Skeletal muscle tissue (tissue), 4 donors: Measurements from ENCODE around the gene EIF4G3. TPM values are rescaled to one million over a fixed set of nuclear protein-coding genes. Genes with fewer than 3 reads are reported as not detected.
"Not testable (repeated sequence)": the region's sequence is repeated elsewhere in the genome, so short reads cannot be mapped to it uniquely, and the experiment has no call there.

Source experiments
- H3K27ac ChIP-seq: one replicate; pipeline ENCODE4 v1.7.0; 2013; ENCODE audit warnings: mild to moderate bottlenecking, low read depth, low read length, inconsistent platforms
- H3K27me3 ChIP-seq, 3 donors: one replicate each; pipeline ENCODE4 v1.7.0; 2013; ENCODE audit warnings: low read length in 3 of 3; ENCODE audit not compliant: control insufficient read depth in 3 of 3, insufficient read depth in 3 of 3
- H3K36me3 ChIP-seq, 3 donors: one replicate each; pipeline ENCODE4 v1.7.0; 2013; ENCODE audit warnings: low read length in 3 of 3; ENCODE audit not compliant: control insufficient read depth in 3 of 3, insufficient read depth in 3 of 3
- H3K4me1 ChIP-seq, 3 donors: one replicate each; pipeline ENCODE4 v1.7.0; 2013; ENCODE audit warnings: low read length in 3 of 3, mild to moderate bottlenecking in 3 of 3; ENCODE audit not compliant: control insufficient read depth in 3 of 3, insufficient read depth in 3 of 3
- H3K4me3 ChIP-seq, 3 donors: one replicate each; pipeline ENCODE4 v1.7.0; 2013; ENCODE audit warnings: low read length in 3 of 3
- H3K9ac ChIP-seq, 3 donors: one replicate each; pipeline ENCODE4 v1.7.0; 2013; ENCODE audit warnings: low read length in 3 of 3, mild to moderate bottlenecking in 3 of 3, moderate library complexity in 2 of 3, low read depth in 1 of 3
- H3K9me3 ChIP-seq, 3 donors: one replicate each; pipeline ENCODE4 v1.7.0; 2013; ENCODE audit warnings: low read length in 3 of 3; ENCODE audit not compliant: control insufficient read depth in 3 of 3
- total RNA-seq: library from RNA; depleted of rRNA; stranded (reverse); fragments of >200 nt; gene quantifications from one replicate; pipeline ENCODE4 v1.2.3, GENCODE V29; 2014
- donor health status: Osteomylitis.

Gene EIF4G3
- total RNA-seq, 1 donor from 2014 or later = 23.5 TPM

DNA sequence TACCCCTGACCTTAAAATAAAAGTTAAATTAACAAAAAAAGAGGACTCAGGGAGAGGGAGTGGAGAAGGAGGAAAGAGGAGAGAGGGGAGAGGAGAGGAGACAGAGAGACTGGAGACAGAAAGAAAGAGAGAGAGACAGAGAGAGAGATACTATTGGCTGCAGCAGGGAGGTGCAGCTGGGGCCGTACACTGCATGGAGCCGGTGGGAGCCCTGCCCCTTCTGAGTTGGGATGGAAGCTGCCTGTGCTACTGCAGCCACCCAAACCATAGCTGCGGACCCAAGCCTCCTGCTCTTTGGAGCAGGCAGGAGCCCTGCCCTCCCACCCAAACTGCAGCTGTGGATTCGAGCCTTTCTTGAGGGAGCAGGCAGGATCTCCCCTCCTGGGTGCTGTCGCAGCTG is 356.9 kb downstream of the EIF4G3 start:
- no peaks in the 10 kb centered on the region for H3K27me3 ChIP-seq
- no peaks in the 10 kb centered on the region for H3K9me3 ChIP-seq
- peaks cover 0 to 6% (median 4%) of the 10 kb centered on the region in 3 donors for H3K36me3 ChIP-seq
- no peak overlapping the region for H3K27ac ChIP-seq
- no peak overlapping the region for H3K9ac ChIP-seq
- H3K4me3 ChIP-seq = no peak overlapping the region
- peaks cover 4 to 8% (median 5%) of the 10 kb centered on the region in 3 donors for H3K4me1 ChIP-seq

DNA sequence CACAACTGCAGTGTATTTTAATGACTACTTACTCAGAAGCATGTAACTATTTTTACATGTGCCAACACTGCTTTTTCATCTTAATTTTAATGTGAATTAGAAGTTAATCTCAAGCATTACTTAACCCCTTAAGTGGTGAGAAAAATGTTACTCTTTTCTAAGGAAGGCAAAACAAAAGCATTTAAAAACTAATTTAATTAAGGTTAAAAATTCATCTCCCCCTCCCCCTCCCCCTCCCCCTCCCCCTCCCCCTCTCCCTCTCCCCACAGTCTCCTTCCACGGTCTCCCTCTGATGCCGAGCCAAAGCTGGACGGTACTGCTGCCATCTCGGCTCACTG is 362.2 kb downstream of the EIF4G3 start:
- Histone ChIP-seq H3K36me3 (peaks cover 0 to 11% (median 6%) of the 10 kb centered on the region in 3 donors), H3K4me3 (no peak overlapping the region), H3K27ac (no peak overlapping the region), H3K4me1 (no peaks in the 10 kb centered on the region), H3K9me3 (no peaks in the 10 kb centered on the region), H3K27me3 (no peaks in the 10 kb centered on the region), H3K9ac (no peak overlapping the region)

DNA sequence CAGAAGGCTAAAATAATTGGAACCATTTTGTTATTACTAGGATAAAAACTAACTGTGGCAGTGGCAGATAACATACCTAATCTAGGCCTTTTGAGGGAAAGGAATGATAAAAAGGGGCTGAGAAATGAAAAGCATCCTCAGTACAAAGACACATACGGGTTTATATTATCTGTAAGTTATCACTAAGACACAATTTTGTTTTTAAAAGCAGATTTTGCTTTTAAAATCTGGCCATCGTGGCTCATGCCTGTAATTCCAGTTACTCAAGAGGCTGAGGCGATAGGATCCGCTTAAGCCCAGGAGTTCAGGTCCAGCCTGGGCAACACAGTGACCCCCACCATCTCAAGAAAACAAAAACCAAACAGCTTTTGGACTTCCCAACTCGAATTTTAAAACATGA is 364.8 kb downstream of the EIF4G3 start:
- Histone ChIP-seq H3K9ac (no peak overlapping the region), H3K4me1 (no peaks in the 10 kb centered on the region), H3K9me3 (no peaks in the 10 kb centered on the region), H3K27me3 (no peaks in the 10 kb centered on the region), H3K36me3 (peaks cover 0 to 11% (median 10%) of the 10 kb centered on the region in 3 donors), H3K4me3 (no peak overlapping the region), H3K27ac (no peak overlapping the region)

DNA sequence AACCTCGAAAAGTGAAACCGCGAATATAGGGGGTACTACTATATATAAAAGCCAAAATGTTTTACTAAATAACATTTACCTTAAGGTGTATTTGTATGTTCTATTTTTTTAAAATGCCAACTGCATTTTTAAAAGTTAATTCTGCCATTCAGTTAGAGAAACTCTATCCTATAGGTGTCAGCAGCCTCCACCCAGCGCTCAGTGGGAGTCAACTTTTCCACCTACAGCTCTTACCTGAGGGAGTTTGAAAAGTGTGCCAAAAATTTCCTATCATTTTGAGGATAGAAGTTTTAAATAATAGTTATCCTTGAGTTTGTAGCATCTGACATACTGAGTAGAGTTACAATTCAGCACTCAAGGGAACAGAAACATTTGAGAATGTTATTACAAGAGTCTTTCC is 383.5 kb downstream of the EIF4G3 start:
- Histone ChIP-seq H3K27ac (no peak overlapping the region), H3K36me3 (no peaks in the 10 kb centered on the region), H3K9me3 (no peaks in the 10 kb centered on the region), H3K4me1 (peaks cover 0 to 2% (median 0%) of the 10 kb centered on the region in 3 donors), H3K9ac (no peak overlapping the region), H3K27me3 (no peaks in the 10 kb centered on the region), H3K4me3 (no peak overlapping the region)

DNA sequence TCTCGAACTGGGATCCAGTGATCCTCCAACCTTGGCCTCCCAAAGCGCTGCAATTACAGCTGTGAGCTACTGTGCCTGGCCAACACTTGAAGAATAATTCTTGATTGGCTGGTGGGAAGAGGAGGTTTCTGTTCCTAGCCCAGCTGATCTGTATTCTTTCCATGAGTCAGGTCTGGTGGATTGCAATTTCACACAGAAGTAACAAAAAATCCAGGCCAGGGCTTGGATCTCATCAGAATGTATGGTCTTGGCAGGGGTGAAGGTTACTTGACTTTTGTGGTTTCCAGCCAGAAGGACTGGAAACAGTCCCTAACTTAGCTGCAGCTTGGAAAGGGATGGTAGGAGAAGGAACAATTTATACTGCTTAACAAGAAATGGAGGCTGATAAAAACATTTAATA is 384.5 kb downstream of the EIF4G3 start:
- no peak overlapping the region for H3K27ac ChIP-seq
- H3K27me3 ChIP-seq = no peaks in the 10 kb centered on the region
- H3K4me3 ChIP-seq = no peak overlapping the region
- H3K9ac ChIP-seq = no peak overlapping the region
- peaks cover 0 to 7% (median 3%) of the 10 kb centered on the region in 3 donors for H3K4me1 ChIP-seq
- H3K36me3 ChIP-seq = no peaks in the 10 kb centered on the region
- no peaks in the 10 kb centered on the region for H3K9me3 ChIP-seq

DNA sequence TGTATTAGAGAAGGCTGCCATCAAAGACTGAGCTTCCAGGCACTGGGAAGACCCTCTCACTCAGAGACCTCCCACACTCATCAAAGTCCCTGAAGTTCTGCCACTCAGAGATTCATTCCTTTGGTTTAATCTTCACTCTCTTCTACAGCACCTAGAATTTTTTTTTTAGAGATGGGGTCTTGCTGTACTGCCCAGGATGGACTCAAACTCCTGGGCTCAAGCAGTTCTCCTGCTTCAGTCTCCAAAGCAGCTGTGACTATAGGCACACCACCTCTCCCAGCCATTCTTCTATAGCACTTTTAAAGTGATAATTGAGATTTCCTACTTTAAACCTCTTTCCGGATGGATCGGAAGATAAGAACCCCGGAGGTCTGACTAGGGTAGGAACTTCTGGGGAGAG is 385.9 kb downstream of the EIF4G3 start:
- H3K9me3 ChIP-seq = no peaks in the 10 kb centered on the region
- H3K36me3 ChIP-seq = no peaks in the 10 kb centered on the region
- H3K27ac ChIP-seq = no peak overlapping the region
- no peak overlapping the region for H3K4me3 ChIP-seq
- H3K9ac ChIP-seq = no peak overlapping the region
- peaks cover 0 to 11% (median 3%) of the 10 kb centered on the region in 3 donors for H3K4me1 ChIP-seq
- no peaks in the 10 kb centered on the region for H3K27me3 ChIP-seq

DNA sequence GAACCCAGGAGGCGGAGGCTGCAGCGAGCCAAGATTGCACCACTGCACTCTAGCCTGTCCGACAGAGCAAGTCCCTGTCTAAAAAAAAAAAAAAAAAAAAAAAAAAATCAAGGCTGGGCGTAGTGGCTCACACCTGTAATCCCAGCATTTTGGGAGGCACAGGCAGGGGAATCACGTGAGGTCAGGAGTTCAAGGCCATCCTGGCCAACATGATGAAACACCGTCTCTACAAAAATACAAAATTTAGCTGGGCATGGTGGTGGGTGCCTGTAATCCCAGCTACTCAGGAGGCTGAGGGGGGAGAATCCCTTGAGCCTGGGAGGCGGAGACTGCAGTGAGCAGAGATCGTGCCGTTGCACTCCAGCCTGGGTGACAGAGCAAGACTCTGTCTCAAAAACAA is 387.1 kb downstream of the EIF4G3 start:
- H3K4me1 ChIP-seq = peaks cover 0 to 21% (median 8%) of the 10 kb centered on the region in 3 donors
- H3K9ac ChIP-seq, H3K4me3 ChIP-seq, H3K27ac ChIP-seq, H3K9me3 ChIP-seq, H3K27me3 ChIP-seq, H3K36me3 ChIP-seq: not testable (repeated sequence)

DNA sequence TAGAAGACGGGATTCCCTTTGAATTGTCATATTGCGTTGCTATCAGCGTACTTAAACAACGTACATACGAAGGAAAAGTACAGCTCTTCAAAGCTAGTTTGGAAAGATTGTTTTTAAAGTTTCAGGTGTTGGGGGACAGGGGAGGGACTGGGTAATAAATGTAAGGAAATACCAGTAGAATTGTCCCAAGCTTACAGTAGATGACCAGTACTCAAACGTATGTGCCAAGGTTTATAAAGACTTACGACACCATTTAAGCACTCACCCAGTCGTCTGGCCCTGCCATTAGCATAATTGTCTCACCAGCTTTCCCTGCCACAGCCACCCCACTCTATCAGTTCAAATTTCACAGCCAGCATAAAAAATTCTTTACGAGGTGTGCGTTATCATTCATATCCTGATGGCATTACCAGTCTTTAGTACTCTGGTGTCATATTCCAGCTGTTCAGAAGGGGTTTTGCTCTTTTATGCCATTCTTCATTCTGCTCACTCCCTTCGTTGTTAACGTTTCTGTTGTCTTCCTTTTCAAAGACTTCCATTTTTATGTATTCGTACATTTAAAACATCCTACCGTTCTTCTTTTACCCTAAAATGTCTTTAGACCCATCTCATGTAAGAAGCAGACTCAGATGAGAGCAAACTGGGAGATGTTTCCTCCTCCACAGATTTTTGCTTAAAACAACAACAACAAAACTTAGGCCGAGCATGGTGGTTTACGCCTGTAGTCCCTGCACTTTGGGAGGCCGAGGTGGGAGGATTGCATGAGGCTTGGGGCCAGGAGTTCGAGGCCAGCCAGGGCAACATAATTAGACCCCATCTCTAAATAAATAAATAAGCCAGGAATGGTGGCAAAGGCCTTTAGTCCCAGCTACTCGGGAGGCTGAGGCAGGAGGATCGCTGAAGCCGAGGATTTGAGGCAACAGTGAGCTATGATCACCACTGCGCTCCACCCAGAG is 388.6 kb downstream of the EIF4G3 start:
- Histone ChIP-seq H3K4me1 (peaks cover 0 to 25% (median 8%) of the 10 kb centered on the region in 3 donors), H3K9me3 (no peaks in the 10 kb centered on the region), H3K27ac (peak overlapping the region; percentile 94), H3K27me3 (no peaks in the 10 kb centered on the region), H3K9ac (peak overlapping the region; percentile 85 to 94 (median 93)), H3K4me3 (peak overlapping the region; percentile 74 to 98 (median 96)), H3K36me3 (no peaks in the 10 kb centered on the region)

DNA sequence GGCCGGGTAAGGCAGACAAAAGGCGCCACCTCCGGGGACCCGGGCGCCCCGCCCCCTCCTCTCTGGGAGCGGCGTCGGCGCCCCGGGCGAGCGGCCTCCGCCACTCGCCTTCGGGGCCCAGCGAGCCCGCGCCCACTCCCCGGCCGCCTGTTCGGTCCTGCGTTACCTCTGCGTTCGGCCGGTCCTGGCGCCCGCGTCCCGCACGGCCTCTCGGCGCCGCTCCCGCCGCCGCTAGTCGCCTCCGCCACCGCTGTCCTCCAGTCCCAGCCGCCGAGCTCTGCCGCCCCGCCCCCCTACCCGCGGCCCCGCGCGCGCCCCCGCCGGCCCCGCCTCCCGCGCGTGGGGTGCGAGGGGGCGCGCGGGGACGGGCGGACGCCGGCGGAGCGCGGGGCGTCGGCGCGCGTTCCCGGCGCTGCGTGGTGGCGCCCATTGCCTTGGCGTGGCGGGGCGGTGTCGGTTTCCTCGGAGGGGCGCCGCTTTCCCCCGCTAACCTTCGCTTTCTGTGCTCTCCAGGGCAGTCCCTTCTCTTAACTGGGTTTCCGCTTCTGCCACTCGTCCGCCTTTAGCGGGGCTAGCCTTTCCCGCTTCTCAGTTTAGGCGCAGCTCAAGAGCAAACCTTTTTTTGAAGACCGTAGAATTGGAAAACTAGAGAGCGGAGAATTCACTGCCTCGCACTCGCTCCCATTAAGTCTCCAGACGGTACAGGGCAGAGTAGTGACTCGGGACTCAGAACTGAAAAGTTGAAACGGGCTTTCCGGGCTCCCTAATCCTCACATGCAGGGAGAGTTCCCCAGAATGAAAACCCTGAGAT is 389.5 kb downstream of the EIF4G3 start, which contains the start of gene HP1BP3:
Gene HP1BP3, minus strand, starts transcription at position 279 of the 811 bp plus-strand sequence. CDS start 6,867 bp downstream, outside the sequence.
- Histone ChIP-seq H3K9me3 (no peaks in the 10 kb centered on the region), H3K9ac (peak within 1 kb of the TSS; percentile 92 to 97 (median 96)), H3K4me3 (peak within 1 kb of the TSS; percentile 94 to 98 (median 96)), H3K27me3 (no peaks in the 10 kb centered on the region), H3K27ac (peak within 1 kb of the TSS; percentile 94), H3K36me3 (no peaks in the 10 kb centered on the region), H3K4me1 (peaks cover 0 to 26% (median 8%) of the 10 kb centered on the region in 3 donors)
